ENCODE data around the gene SLIT1.
"Not testable (repeated sequence)": the region's sequence is repeated elsewhere in the genome, so short reads cannot be mapped to it uniquely, and the experiment has no call there.

The SLIT1 gene

GRCh38 chr10:97109547-97109946 is 76.2 kb downstream of the SLIT1 start:
- no peak for DNase-seq (ENCODE audit: low read depth in 2 of 2)

- no peak for DNase-seq (ENCODE audit: low read depth in 2 of 2)
Measured at GRCh38 chr10:97107551-97107950, 78.2 kb downstream of the SLIT1 start.

GRCh38 chr10:97106207-97106606 is 79.6 kb downstream of the SLIT1 start:
- DNase-seq (ENCODE audit: low read depth in 2 of 2), result no peak

GRCh38 chr10:97105303-97105702 is 80.5 kb downstream of the SLIT1 start:
- no peak for DNase-seq (ENCODE audit: low read depth in 2 of 2)

GRCh38 chr10:97103316-97104080 is 82.3 kb downstream of the SLIT1 start:
- no peak for DNase-seq (ENCODE audit: low read depth in 2 of 2)

GRCh38 chr10:97102441-97102840 is 83.3 kb downstream of the SLIT1 start:
- DNase-seq (ENCODE audit: low read depth in 2 of 2), result no peak

- no peak for DNase-seq (ENCODE audit: low read depth in 2 of 2)
Measured at GRCh38 chr10:97101166-97101940, 84.4 kb downstream of the SLIT1 start.

- no peak for DNase-seq (ENCODE audit: low read depth in 2 of 2)
Measured at GRCh38 chr10:97100657-97101056, 85.1 kb downstream of the SLIT1 start.

- DNase-seq (ENCODE audit: low read depth in 2 of 2), result no peak
Measured at GRCh38 chr10:97099868-97100267, 85.9 kb downstream of the SLIT1 start.

GRCh38 chr10:97099089-97099488 is 86.7 kb downstream of the SLIT1 start:
- no peak for DNase-seq (ENCODE audit: low read depth in 2 of 2)

- no peak for DNase-seq (ENCODE audit: low read depth in 2 of 2)
Measured at GRCh38 chr10:97097084-97097433, 88.7 kb downstream of the SLIT1 start.

- no peak for DNase-seq (ENCODE audit: low read depth in 2 of 2)
Measured at GRCh38 chr10:97096261-97097083, 89.3 kb downstream of the SLIT1 start.

GRCh38 chr10:97095701-97096260 is 90.0 kb downstream of the SLIT1 start:
- no peak for DNase-seq (ENCODE audit: low read depth in 2 of 2)

GRCh38 chr10:97090644-97091043 is 95.1 kb downstream of the SLIT1 start:
- DNase-seq (ENCODE audit: low read depth in 2 of 2), result no peak

- DNase-seq (ENCODE audit: low read depth in 2 of 2), result no peak
Measured at GRCh38 chr10:97090035-97090434, 95.7 kb downstream of the SLIT1 start.

GRCh38 chr10:97089209-97089870 is 96.4 kb downstream of the SLIT1 start:
- no peak for DNase-seq (ENCODE audit: low read depth in 2 of 2)

- no peak for DNase-seq (ENCODE audit: low read depth in 2 of 2)
Measured at GRCh38 chr10:97087296-97087695, 98.5 kb downstream of the SLIT1 start.

GRCh38 chr10:97086530-97086929 is 99.2 kb downstream of the SLIT1 start:
- DNase-seq (ENCODE audit: low read depth in 2 of 2), result no peak

GRCh38 chr10:97083228-97083829 is 102.4 kb downstream of the SLIT1 start:
- DNase-seq (ENCODE audit: low read depth in 2 of 2), result no peak

GRCh38 chr10:97082575-97082974 is 103.2 kb downstream of the SLIT1 start:
- not testable (repeated sequence) for DNase-seq (ENCODE audit: low read depth in 2 of 2)

GRCh38 chr10:97081621-97082235 is 104.0 kb downstream of the SLIT1 start:
- DNase-seq (ENCODE audit: low read depth in 2 of 2), result peak; percentile 35 to 61

Data from activated CD4-positive, alpha-beta T cell treated with anti-CD3 and anti-CD28 coated beads for 24 hours (primary cell).